Vagina (tissue), 2 donors: ENCODE results near the gene CTNNB1.

Source experiments
- CTCF ChIP-seq, 3 experiments: fragments of 450-650 bp in 2 of 3; fragments of 200-600 bp in 1 of 3; sonication (generic) in 1 of 3; IDR thresholded peaks; one replicate each; pipeline ENCODE4 v1.5.1; 2017 to 2019; ENCODE audit warnings: antibody characterized with exemption in 3 of 3, mild to moderate bottlenecking in 2 of 3, moderate library complexity in 2 of 3
- POLR2AphosphoS5 ChIP-seq, 2 donors: sonication (generic); formaldehyde crosslinking; IDR thresholded peaks; one replicate each; pipeline ENCODE4 v1.9.0; 2017; ENCODE audit warnings: antibody characterized with exemption in 2 of 2, mild to moderate bottlenecking in 2 of 2, low read depth in 1 of 2; ENCODE audit not compliant: insufficient read depth in 1 of 2

- no peak for TF ChIP-seq CTCF (IDR thresholded peaks at IDR 0.05)
- TF ChIP-seq POLR2AphosphoS5 (IDR thresholded peaks at IDR 0.05; ENCODE audit: insufficient read depth in 1 of 2, low read depth in 1 of 2), result no peak
Measured at GRCh38 chr3:41193794-41194539, 5.3 kb upstream of the CTNNB1 start.
